HG03342 (cell line): Measurements from ENCODE around the gene UBALD1.
A peak's percentile ranks its signal among the peaks of the same experiment; 100 is the strongest.

Source experiments
- ATAC-seq: cut with Tn5 transposase; IDR thresholded peaks from one replicate; pipeline ENCODE4 v1.9.1; 2021; ENCODE audit warnings: mild to moderate bottlenecking, moderate library complexity; ENCODE audit not compliant: unreplicated experiment

UBALD1 gene

GRCh38 chr16:4616047-4616811, 1.5 kb upstream of the UBALD1 start:
- peak; percentile 79 for ATAC-seq

GRCh38 chr16:4615384-4616046, 827 bp upstream of the UBALD1 start:
- ATAC-seq = no peak

DNA sequence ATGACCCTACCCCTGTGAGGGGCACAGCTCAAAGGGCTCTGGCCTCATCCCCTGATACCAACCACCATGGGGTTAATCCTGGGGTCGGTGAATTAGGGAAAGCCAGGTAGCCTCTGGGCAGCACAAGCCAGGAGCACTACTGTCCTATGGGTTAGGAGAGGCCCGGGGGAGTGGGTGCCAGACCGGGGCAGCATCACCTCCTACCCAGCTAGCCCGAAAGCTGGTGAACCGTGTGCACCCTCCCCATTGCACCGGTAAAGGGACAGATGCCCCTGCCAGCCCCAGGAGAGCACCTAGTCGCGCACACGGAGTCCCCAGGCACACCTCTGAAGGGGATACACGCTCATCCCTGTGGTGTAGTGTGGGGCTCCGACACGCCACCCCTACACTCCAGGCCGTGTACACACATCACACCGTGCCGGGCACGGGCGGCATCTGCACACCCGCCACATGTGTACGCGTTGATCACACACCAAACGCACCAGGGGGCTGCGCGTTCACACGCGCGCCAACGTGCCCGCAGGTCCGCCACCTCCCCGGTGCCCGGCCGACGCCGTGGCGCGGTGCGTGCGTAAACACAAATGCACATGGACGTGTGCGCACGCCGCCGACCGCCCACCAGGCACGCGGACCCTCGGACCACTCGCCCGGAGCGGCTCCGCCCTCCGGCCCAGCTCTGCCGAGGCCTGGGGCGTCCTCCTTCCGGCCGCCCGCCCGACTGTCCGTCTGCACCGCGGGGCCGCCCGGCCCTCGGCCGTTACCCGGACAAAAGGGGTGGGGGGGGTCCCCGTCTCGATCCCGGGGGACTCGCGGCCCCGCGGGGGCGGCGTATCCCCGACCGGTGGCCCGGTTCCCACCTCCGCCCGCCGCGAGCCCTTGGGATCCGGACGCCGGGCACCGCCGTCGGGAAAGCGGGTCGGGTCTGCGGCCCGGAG, 785 bp downstream of the UBALD1 start:
- ATAC-seq = no peak

DNA sequence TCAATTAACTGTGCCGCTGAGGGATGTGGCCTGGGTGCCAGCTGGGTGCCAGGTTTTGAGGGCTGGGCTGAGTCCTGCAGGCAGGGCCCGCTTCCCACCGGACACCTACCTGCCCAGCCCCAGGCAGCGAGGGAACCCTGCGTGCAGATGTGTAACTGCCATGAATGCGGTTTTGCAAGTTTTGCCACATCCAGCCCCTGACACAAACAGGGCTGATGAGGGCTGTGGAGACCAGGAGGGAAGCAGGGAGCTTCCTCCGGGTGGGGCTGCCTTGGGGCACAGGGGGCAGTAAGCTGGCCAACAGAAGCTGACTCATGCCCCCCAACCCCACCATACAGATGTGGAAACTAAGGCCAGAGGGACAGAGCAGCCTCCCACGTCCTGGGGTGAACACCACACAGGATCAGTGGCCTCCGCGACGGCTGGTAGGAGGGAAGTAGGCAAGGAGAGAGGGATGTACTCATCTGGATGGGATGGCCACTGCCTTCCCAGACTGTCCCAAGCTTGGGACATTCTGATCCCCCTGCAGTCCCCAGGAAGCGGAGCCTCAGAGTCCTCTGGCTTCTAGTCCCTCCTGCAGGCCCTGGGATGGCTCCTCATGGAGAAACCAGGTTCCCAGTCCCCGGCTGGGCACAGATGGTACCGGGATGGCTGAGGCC, 1.6 kb downstream of the UBALD1 start:
- ATAC-seq = no peak

DNA sequence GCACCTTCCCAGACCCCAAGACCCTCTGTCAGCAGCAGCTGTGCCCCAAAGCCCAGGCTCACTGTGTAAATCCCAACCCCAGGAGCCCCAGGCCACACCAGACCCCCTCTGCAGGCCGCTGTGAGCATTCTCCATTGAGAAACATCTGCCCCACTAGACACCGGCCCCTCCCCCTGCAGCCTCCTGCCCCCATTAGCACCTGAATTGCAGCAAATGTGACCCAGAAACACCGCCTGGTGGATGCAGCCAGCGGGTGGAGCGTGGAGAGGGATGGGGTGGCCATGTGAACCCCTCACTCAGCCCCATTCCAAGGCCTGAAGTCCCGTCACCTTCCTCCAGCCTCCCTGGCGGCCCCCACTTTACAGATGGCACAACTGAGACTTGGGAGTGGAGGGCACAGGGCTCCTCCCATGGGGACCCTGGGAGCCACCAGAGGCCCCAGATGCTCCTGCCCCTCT, 2.2 kb downstream of the UBALD1 start:
- ATAC-seq = no peak

DNA sequence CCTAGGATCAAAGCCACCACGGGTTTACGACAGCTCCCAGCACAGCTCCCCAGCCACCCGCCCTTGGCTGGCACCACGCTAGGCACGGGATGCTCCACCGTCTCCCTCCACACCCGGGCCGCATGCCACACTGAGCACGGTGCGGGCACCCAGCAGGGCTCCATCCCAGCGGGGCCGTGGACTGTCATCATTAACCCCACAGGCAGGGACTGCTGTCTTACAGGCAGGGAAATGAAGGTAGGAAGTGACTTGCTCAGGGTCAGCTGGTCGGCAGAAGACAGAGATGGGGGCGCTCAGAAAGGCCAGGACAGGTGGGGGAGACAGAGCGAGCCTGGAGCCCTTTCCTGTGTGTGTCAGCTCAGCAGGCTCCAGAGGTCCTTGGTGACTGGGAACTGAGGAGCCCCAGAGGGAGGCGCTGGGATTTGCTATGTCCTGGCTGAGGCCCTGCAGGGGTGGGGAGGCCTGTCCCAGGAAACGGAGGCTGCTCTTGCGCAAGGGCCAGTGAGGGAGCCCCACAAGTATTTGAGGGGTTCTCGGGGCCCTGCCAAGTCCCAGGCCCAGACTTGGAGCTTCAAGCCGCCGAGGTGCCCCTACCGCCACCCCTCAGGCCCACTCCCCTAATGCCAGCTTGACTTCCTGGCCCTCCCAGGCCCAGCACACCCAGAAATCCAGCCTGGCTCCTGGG, 3.2 kb downstream of the UBALD1 start:
- no peak for ATAC-seq

DNA sequence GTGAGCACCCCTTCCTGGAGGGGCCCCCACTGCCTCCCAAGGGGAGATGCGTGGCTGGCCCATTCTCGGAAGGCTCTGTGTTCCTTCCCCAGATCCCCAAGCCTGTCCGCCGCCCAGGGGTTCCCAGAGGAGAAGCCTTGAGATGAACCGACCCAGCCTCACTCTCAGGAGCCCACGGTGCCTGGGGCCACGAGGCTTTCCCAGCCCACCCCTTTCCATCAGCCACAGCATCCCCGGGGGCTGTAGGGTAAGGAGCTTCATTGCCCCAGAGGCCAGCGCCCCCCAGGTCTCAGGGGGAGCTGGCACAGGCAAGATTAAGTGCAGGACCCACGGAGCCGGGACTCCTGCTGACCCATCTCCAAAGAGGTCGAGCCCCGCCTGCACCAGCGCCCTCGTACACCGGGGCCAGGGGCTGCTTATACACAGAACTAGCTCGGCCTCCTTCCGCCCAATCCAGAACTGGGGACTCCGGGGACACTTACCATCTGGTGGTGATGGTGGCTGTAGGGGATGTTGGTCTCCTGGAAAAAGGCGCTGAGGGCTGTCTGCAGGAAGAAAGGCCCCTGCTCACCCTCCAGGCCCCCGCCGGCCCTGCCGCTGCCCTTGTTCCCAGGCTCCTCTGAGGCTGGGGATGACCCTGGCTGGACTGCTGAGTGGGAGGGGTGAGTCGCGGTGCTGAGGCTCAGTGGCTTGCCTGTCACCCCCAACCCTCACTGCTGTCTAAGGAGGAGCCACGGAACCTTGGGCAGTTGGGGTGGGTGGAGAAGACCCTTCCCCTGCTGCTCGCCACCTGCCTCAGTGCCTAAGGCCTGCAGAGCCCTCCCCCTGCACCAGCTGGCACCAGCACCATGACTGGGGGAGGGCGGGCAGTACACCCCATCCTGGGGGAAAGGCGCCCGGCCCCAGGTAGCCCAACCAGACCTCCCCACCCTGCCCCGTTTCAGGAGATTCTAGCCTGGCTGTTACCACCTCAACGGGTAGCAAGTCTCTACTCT, 4.4 kb downstream of the UBALD1 start:
- ATAC-seq = no peak

DNA sequence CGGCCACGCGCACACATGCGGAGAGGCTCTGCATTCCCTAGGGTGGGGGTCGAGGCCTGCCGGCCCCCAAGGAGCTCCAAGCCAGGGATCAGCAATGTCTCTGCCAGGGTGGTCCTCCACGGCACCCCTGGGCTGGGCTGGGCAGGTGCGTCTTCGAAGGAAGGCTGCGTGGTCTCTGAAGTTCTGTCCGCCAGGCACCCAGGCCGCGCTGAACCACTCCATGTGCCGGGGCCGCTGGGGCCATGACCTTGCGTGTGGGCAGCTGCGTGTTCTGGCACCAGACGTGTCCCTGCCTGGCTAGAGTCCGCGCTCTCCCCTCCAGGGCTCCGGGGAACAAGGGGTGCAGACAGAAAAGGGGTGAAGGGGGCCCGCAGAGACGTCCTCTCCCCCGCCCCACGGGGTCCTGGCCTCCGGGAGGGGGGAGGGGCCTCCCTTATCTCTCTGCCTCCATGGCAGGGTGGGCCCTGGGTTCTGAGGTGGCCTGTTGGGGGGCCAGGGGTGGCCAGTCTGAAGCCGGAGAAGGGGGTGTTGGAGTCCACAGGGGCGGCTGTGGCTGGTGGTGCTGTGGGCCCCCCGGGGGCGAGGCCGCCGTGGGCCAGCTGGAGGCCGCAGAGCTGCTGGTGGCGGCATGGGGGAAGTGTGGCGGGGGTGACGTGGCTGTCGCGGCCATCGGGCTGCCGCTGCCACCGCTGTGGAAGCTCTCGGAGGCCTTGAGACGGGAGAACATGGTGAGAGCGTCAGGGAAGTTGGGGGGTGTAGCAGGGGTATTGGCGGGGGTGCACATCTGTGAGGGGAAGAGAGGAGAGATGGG, 5.3 kb downstream of the UBALD1 start:
- no peak for ATAC-seq

DNA sequence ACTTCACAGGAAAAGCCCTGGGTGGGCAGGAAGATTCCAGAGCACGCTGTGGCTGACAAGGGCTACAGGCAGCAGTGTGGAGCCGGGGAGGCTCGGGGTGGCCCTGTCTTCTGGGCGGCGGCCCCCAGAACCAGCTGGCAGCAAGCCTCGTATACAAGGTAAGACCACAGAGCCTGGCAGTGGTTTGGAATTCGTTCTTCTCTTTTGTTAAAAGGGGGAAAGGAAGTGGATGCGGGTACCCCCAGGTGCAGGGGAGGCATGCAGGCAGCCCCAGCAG, 6.0 kb downstream of the UBALD1 start:
- ATAC-seq = no peak

DNA sequence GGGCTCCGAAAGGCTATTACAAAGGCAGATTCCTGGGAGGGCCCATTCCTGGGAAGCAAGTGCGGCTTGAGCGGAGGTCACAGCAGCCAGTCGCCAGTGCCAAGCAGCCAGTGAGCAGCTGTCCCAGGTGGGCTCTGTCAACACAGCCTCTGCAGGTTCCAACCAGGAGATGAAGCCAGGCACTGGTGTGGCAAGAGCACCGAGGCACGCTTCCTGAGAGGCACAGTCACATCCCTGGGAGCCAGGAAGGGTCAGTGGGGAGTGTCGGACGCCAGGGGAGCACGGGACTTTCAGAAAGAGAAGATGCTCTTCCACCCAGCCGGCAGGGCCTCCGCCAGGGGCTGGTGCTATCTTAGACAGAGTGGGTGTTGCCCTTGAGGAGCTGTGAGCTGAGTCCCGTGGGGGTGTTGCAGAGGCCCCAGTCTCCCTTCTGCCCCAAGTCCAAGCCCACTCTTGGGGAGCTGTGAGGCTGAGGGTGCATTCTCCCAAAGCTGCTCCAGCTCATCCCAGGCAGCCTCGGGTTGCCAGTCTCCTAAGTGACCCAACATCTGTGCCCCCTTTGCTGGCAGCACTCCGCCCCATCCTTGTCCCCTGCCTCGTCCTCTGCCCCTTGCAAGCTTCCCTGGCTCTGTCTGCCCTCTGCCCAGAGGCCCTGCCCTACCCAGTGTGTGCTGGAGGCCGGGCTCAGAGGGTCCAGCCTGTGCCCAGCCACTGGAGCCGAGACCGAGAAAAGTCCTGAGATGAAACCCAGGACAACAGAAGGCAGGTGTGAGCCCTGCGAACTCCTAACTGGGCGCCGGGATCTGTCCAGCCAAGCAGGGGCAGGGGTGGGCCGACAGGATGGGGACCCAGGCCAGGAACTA, 6.6 kb downstream of the UBALD1 start:
- no peak for ATAC-seq

GRCh38 chr16:4606354-4606753, 8.3 kb downstream of the UBALD1 start:
- no peak for ATAC-seq

DNA sequence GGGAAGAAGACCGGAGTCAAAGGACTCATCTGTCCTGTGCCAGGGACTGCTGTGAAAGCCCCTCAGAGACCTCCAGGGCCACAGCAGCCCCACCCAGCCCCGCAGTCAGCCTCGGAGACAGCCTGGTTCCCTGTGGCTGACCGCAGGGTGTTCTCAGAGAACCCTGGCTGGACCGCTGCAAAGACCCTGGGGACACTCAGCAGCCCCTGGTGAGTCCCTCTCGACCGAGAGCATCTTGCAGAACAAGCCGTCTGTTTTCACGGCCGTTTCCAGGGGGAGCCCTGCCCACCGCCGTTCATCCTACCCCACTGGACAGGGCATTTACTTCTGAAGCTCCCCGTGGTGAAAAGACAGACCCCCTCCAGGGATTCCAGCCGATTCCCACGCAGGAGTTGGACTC, 10.3 kb downstream of the UBALD1 start:
- ATAC-seq = no peak

GRCh38 chr16:4603624-4604170, 11.0 kb downstream of the UBALD1 start:
- no peak for ATAC-seq

DNA sequence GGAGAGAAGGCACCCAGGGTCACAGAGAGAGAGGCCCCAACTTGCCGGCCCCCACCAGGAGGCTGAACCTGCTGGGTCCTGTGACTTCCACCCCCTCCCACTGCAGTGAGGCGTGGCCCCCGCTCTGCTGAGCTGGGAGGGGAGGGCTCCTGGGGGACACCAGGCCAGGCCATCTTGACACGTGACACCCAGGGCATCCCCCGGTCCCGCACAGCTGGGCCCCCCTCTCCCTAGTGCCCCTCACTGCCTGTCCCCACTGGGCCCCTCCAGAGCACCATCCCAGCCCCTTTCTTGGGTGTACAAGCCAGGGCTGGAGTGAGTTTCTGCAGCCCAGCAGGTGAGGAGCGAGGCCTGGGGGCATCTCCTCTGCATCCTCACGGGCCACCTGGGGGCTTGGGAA, 12.4 kb downstream of the UBALD1 start:
- no peak for ATAC-seq

DNA sequence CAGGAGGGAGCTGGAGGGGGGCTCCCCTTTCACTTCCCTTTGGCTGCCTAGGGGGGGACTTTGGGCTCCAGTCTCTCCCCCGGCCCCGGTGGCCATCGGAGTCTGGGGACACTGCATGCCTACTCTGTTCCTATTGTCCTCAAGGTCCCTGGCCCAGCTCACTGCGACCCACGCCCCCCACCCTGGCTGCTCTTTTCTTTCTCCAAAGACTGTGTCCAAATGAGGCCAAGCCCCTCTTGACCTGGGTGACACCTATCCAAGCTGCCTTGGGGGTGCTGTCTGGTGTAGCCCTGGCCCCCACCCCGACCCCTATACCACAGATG, 12.9 kb downstream of the UBALD1 start:
- no peak for ATAC-seq

- ATAC-seq = no peak
Measured at GRCh38 chr16:4601036-4601863, 13.4 kb downstream of the UBALD1 start.

DNA sequence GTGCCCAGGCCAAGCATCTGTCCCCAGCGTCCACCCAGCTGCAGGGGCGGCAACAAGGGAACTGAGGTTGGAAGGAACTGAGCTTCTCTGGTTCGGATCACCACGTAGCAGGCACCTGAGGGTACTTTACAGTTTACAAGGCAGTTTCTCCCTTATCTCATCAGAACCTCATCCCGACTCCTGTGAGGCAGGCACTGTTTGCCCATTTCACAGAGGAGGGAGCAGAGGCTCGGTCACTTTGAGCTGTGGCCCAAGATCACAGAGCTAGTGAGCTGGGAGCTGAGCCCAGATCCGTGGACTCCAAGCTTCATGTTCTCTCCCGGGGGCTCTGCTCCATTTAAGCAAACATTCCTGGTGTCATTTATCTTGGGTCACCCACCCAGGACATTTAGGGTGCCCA, 15.1 kb downstream of the UBALD1 start:
- ATAC-seq = no peak
